ENCODE results near the gene BABAM2.

BABAM2 gene

GRCh38 chr2:28345619-28346018, 455.1 kb downstream of the BABAM2 start:
- no peak for DNase-seq (ENCODE audit: low read depth in 2 of 2)

- DNase-seq (ENCODE audit: low read depth in 2 of 2): no peak
Measured at GRCh38 chr2:28346587-28346986, 456.1 kb downstream of the BABAM2 start.

DNA sequence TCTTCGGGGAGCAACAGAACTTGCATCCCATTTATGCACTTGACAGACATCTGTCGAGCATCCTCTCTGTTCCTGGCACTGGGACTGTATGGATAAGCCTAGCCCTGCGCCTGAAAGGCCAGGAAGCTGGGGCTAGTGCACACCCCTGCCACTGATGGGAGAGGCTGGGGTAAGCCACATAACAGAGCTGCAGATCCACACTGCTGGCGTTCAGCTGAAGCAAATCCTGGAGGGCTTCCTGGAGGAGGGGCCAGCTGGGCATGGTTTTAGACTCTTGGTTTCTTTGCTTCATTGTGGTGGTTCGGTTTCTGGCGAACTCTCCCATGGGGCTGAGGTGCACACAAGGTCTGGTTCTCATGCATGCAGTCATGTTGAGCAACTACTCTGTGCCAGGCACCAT, 456.7 kb downstream of the BABAM2 start:
- DNase-seq (ENCODE audit: low read depth in 2 of 2): no peak

DNA sequence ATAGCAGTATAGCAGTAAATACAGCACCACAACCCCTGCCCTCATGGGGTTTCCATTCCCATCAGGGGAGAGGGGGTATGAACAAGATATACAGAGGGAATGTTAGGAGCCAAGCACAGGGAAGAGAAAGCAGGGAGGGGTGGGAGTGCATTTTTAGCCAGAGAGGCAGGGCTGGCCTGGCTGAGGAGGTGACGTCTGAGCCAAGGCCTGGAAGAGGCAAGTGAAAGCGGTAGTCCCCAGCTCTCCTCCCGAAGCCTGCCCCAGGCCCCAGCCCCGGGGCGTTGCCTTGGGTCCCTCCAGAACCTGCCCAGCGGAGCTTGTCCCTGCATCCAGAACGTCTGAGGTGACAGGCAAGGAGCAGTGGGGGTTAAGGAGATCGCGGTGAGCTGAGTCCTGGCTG, 457.1 kb downstream of the BABAM2 start:
- no peak for DNase-seq (ENCODE audit: low read depth in 2 of 2)

DNA sequence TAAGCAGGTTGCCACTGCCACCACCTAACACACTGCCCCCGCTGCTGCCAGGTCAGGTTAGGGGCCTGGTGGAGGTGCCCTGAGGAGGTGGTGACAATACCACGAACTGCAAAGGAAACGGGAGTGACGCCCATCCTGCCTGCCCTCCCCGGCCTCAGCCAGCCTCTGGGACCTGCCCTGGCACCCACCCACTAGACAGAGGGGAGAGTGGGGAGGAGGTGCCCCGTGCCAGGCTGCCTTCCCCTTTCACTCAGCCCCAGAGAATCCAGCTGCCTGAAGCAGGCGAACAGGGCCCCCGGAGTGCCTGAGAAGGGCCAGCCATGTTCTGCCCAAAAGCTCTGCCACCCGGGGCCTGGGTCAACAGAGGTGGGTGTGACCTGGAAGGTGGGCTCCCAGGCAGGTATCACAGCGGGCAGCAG, 457.6 kb downstream of the BABAM2 start:
- DNase-seq (ENCODE audit: low read depth in 2 of 2): no peak

DNA sequence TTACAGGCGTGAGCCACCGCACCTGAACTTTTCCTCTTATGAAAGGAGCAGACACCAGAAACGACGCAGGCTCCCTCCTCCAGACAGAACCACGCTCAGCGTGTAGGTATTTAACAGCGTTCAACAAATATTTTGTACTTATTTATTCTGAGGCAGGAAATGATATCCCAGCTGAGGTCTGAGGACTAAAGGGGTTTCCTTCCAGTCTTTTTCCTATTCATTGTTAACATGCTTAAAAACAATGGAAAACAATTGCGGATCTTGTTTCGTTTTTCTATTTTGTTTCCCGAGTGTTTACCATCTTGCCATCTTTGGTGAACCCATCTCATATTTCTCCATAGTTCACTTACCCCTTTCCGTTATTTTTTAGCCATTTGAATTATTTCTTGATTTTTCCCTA, 458.4 kb downstream of the BABAM2 start:
- DNase-seq (ENCODE audit: low read depth in 2 of 2): no peak

GRCh38 chr2:28349546-28350165, 459.1 kb downstream of the BABAM2 start:
- no peak for DNase-seq (ENCODE audit: low read depth in 2 of 2)

DNA sequence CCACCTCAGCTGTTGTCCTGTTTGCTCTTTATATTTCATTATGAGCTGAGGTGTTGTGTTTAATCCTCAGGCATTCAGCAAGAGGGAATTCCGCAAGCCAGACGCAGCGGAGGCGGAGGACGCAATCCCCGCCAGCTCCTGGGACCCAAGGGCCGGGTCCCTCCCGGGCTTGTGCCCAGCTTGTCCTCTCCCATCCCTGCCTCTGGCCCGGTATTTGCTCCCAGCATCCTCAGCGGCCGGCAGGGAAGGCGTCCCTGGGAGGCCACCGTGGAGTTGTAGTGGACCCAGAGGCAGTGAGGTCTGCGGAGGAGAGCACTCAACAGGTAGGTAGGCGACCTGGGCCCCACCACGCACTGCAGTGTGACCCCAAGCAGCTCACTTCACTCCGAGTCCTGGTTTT, 459.7 kb downstream of the BABAM2 start:
- DNase-seq (ENCODE audit: low read depth in 2 of 2): no peak

GRCh38 chr2:28350791-28351285, 460.3 kb downstream of the BABAM2 start:
- DNase-seq (ENCODE audit: low read depth in 2 of 2): no peak

GRCh38 chr2:28351621-28352020, 461.1 kb downstream of the BABAM2 start:
- DNase-seq (ENCODE audit: low read depth in 2 of 2): no peak

- DNase-seq (ENCODE audit: low read depth in 2 of 2): peak in 1 of 2 experiments; percentile 48
Measured at GRCh38 chr2:28352104-28352503, 461.6 kb downstream of the BABAM2 start.

GRCh38 chr2:28352610-28353195, 462.2 kb downstream of the BABAM2 start:
- DNase-seq (ENCODE audit: low read depth in 2 of 2): no peak

DNA sequence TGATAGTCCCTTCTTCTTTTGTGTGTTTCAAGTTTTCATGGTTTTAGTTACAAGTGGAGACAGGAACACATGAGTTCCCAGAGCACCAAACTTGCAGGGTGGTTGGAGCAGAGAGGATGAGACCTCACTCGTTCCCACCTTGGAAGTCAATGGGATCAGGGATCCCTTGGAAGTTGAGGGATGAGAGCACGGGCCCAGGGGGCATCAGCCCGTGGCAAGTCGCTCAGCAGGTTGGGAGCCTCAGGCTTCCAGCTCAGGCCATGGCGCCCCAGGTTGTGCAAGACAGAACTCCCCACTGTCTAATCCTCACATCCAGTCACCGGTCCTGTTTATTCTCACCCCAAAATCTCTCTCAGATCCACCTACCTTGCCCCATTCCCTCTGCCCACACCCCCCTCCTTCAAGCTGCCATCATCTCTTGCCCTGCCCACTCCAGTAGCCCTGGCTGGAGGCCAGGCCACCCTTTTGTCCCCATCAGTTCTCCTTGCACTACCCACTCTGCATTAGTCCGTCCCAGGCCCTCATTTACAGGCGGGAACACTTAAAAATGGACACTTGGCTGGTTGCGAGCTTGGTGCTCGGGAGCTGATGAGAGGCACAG, 464.5 kb downstream of the BABAM2 start:
- no peak for DNase-seq (ENCODE audit: low read depth in 2 of 2)

DNA sequence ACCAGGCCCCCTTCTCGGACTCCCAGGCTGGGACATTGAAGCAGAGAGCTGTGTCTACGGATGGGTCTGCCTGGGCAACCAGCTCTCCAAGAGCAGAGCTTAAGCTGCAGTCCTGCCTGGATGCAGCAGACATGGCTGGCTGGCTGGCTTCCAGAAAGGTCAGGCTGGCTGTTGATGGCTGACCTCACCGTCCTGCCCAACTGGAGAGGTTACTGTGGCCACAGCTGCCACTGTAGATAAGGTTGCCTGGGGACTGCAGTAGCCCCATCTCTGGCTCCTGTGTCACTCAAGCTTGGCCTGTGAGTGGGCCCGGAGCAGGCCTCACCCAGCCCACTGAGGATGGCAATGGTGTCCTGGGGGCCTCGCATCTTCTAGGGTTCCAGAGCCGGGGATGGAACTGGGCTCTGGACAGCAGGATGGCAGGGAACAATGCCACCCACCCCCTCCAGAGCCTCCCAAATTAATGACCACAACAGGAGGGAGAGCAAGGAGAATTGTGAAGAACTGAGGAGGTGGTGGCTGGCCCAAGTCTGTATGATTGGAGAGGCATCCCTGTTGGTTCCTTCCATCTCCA, 465.1 kb downstream of the BABAM2 start:
- DNase-seq (ENCODE audit: low read depth in 2 of 2): no peak

DNA sequence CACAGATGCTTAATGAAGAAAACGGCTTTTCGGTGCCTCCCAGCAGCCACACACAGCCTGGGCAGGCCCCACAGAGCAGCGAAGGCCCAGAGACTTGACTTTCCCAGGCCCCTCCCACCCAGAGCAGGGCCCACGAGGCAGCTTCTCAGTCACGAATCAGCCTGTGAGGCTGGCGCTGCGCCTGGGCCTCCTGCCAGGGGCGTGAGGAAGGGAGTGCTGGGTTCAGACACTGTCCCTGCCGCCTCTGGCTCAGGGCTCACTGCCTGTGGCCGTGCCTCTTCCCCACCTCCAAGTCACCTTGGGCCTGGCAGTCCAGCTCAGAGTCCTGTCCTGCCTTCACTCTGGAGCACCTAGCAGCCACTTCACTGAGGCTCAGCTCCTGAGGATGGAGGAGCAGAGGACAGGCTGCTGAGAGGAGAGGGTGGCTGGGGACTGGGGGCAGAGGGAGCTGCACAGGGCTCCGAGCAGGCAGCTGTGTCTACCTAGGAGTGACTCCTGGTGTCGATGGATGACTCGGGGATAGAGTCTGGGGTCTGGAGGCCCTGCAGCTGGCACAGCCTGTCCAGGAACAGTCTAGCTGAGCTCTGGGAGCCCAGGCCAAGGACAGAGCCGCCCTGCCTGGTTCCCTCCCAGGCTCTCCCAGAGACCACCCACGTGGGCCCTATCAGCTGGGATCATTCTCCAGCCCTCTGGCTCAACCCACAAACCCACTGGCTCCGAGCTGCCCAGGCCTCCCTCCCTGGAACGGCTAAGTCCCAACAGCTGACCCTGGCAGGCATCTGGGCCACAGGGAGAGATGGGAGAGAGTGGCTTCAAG, 465.8 kb downstream of the BABAM2 start:
- peak; percentile 72 to 78 for DNase-seq (ENCODE audit: low read depth in 2 of 2)

- no peak for DNase-seq (ENCODE audit: low read depth in 2 of 2)
Measured at GRCh38 chr2:28357055-28357454, 466.5 kb downstream of the BABAM2 start.

DNA sequence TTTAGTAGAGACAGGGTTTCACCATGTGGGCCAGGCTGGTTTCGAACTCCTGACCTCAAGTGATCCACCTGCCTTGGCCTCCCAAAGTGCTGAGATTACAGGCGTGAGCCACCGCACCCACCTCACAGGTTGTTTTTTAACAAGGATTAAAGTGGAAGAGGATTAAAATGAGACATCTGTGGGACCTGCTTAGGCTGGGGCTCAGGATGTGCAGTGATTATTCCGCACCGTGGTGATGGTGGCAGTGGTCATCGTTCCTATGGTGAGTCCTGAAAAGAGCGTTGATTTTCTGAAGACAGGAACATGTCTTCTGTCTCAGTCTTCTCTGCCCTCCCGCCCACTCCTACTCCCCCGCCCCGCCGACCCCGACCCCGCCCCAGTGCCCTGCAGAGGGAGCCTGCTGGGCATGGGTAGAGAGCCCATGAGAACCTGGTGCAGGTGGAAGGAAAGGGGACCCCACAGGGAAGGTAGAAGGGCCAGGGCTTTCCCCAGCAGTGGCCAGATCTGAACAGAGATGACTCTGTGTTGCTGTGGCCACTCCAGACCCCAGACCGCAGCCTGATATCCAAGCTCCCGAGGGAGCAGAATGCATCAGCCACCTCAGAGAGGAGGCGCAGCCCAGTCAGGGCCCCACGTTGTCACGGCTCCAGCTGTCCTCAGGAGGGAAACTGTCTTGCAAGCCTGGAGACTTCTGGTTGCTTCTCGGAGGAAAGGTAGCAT, 467.6 kb downstream of the BABAM2 start:
- no peak for DNase-seq (ENCODE audit: low read depth in 2 of 2)

DNA sequence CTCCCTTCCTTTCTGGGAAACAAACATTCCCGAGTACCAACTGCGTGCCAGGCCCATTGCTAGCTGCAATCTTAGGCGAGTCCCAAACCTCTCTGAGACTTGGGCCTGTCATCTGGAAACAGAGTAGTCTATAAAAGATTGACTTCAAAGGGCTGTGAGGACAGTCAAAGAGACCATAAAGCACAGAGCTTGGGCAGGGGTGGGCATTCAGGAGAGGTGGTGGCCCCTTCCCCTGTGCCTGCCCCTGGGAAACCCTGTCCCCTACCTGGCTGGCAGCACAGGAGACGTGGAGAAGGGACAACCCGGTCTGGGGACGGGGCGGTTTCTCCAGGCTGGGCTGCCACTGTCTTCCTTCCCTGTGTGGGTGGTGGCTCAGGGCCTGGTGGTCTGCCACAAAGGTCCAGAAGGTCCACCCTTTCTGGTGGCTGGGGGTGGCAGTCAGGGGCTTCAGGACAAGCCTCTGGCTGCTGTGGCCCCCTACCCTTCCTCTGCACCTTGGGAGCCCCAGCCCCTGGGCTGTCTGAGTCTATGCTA, 468.2 kb downstream of the BABAM2 start:
- no peak for DNase-seq (ENCODE audit: low read depth in 2 of 2)

DNA sequence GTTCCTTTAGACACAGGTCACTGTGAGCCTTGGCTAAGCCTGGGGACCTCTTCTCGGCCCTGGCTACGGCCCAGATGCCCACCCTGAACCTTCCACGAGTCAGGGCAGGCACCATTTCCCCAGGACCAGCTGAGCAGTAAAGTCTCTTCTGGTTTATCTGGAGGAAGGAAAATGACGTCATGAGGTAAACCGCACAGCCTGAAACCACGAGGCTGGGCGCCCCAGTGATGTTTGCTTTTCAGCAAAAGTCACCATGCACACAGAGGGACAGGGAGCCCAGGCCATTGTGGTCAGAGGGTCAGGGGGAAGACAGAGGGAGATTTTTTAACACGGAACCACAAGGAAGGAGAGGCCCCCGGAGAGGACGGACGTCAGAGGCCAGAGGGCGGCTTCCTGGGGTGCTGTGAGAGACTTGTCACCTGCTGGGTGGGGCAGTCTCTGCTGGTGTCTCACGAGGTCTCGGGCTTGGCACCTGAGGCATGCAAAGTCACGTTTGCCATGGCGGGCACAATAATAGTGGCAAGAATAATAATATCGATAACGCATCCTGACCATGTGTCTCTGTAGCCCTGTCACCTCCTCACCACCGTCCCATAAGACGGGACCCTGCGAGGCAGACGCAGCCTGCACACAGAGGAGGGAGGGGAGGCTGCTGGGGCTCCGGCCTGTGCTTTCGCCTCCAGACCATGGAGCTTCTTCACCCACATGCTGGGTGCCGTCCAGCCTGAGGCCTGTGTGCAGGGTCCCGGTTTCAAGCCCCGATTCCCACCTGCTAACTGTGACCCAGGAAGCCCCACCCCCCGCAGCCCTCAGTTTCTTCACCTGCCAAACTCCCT, 468.9 kb downstream of the BABAM2 start:
- no peak for DNase-seq (ENCODE audit: low read depth in 2 of 2)

- no peak for DNase-seq (ENCODE audit: low read depth in 2 of 2)
Measured at GRCh38 chr2:28360058-28360717, 469.7 kb downstream of the BABAM2 start.
